Brain microvascular endothelial cell (primary cell): ENCODE measurements around the gene BDH1.
A peak's percentile ranks its signal among the peaks of the same experiment; 100 is the strongest.
"Not testable (repeated sequence)": the region's sequence is repeated elsewhere in the genome, so short reads cannot be mapped to it uniquely, and the experiment has no call there.

Source experiments
- DNase-seq: peaks from one replicate; pipeline ENCODE4 v3.0.0-alpha.2; 2020
- H3K27ac ChIP-seq: fragments of 250-450 bp; sonication (Bioruptor Pico); 2 replicates; pipeline ENCODE4 v1.5.1; 2020; ENCODE audit warnings: mild to moderate bottlenecking, moderate library complexity
- H3K27me3 ChIP-seq: fragments of 250-450 bp; sonication (Bioruptor Pico); replicated peaks from 2 replicates; pipeline ENCODE4 v1.5.1; 2020; ENCODE audit warnings: mild to moderate bottlenecking
- H3K36me3 ChIP-seq: fragments of 250-450 bp; sonication (Bioruptor Pico); replicated peaks from 2 replicates; pipeline ENCODE4 v1.5.1; 2020; ENCODE audit warnings: mild to moderate bottlenecking
- H3K4me3 ChIP-seq: 2 replicates; pipeline ENCODE4 v1.5.1; 2011; ENCODE audit warnings: low read depth, mild to moderate bottlenecking, control low read depth, low read length, moderate library complexity
- CTCF ChIP-seq: IDR thresholded peaks from 2 replicates; pipeline ENCODE4 v1.5.1; 2011; ENCODE audit warnings: low read depth, mild to moderate bottlenecking, moderate library complexity, low read length, control low read depth, inconsistent platforms; ENCODE audit errors: missing control alignments
- in situ Hi-C: cut with HindIII; loops from 2 replicates; pipeline ENCODE4 v1.10.0; 2017; ENCODE audit warnings: low sequenced_read_pairs, low pct_ligation_motif_present

BDH1 gene

DNA sequence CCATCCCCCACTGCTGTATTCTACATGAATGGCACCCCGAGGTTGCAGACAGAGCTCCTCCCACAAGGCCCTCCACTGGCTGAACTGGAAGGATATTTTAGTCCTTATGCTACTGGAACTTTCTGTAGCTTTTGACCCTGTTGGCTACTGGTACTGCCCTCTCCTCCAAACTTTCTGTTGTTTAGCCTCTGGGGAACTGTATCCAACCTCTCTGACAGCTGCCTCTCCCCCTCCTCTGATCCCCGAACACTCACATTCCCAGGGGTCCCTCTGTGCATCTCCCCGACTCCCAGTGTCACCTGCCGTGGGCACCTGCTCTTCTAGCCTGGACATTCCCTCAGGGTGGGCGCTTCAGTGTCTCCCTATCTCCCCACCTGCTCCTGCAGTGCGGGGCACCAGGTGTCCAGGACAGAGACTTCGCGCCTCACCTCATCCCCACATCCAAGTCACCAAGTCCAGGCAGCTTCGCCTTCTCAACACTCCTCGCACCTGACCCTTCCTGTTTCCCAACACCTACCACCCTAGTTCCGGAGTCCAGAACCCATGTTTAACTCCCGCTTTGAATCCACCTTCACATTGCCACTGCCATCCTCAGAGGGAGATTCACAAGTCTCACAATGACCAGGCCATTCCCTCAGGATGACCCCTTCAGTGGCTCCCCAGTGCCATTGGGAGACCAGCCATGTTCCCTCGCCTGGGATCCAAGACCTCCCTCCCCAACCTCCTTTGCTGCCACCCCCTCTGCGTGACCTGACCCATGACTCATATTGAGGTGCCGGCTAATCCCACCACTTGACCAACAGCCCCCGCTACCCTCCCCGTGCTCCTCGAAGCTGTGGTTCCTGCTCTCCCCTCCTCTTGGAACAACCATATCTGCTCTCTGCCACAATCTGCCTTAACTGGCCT is 34.2 kb downstream of the BDH1 start:
- in situ Hi-C loops, result loop anchor here (25.0 kb wide), 1 partner anchor 234 kb away; the partner anchor contains the start of gene DLG1
- DNase-seq, result no peak
- Histone ChIP-seq H3K36me3 (no peaks in the 10 kb centered on the region), H3K27ac (no peak overlapping the region), H3K4me3 (no peak overlapping the region), H3K27me3 (no peaks in the 10 kb centered on the region)
- TF ChIP-seq CTCF, result no peak

- Histone ChIP-seq H3K27me3 (no peaks in the 10 kb centered on the region), H3K27ac (no peak overlapping the region), H3K4me3 (no peak overlapping the region), H3K36me3 (no peaks in the 10 kb centered on the region)
- in situ Hi-C loops, result loop anchor here (25.0 kb wide), 1 partner anchor 233 kb away; the partner anchor contains the start of gene DLG1
- no peak for TF ChIP-seq CTCF
- DNase-seq, result peak; percentile 58
Observed at GRCh38 chr3:197520311-197521276, 35.2 kb downstream of the BDH1 start.

DNA sequence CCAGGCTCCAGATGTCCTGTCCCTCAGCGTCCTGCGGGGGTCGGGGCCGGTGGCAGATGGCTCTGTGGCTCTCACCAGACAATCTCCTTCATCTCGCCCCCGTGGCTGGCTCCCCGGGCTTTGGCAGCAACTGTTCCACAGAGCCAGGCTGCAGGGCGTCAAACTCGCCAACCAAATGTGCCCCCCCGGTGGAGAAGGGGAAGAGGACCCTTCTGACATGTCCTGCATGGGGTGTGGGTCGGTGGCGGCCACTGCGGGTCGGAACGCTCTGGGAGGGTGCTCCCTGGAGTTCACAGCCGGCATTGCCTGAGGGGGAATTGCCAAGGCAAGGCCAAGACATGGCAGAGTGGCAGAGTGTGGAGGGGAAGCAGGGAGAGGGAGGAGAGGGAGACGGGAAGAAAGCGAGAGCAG is 36.0 kb downstream of the BDH1 start:
- TF ChIP-seq CTCF, result peak; percentile 19
- in situ Hi-C loops, result loop anchor here (25.0 kb wide), 1 partner anchor 233 kb away; the partner anchor contains the start of gene DLG1
- H3K4me3 ChIP-seq, result no peak overlapping the region
- DNase-seq, result no peak
- no peaks in the 10 kb centered on the region for H3K27me3 ChIP-seq
- no peaks in the 10 kb centered on the region for H3K36me3 ChIP-seq
- no peak overlapping the region for H3K27ac ChIP-seq

- Histone ChIP-seq H3K36me3 (no peaks in the 10 kb centered on the region), H3K27me3 (no peaks in the 10 kb centered on the region), H3K27ac (no peak overlapping the region), H3K4me3 (no peak overlapping the region)
- no peak for TF ChIP-seq CTCF
- in situ Hi-C loops, result loop anchor here (25.0 kb wide), 1 partner anchor 232 kb away; the partner anchor contains the start of gene DLG1
- no peak for DNase-seq
Observed at GRCh38 chr3:197518881-197519421, 36.8 kb downstream of the BDH1 start.

- not testable (repeated sequence) for DNase-seq, H3K27ac ChIP-seq, H3K27me3 ChIP-seq, H3K4me3 ChIP-seq, H3K36me3 ChIP-seq
- in situ Hi-C loops, result loop anchor here (25.0 kb wide), 1 partner anchor 231 kb away; the partner anchor contains the start of gene DLG1
Observed at GRCh38 chr3:197517922-197518683, 37.7 kb downstream of the BDH1 start.

GRCh38 chr3:197516890-197517606 is 38.7 kb downstream of the BDH1 start:
- H3K27me3 ChIP-seq, H3K36me3 ChIP-seq, H3K4me3 ChIP-seq, DNase-seq: not testable (repeated sequence)
- in situ Hi-C loops, result loop anchor here (25.0 kb wide), 1 partner anchor 230 kb away; the partner anchor contains the start of gene DLG1
- H3K27ac ChIP-seq, result peak overlapping the region; percentile 79
